ENCODE results near the gene SLC25A46.
"Not testable (repeated sequence)": the region's sequence is repeated elsewhere in the genome, so short reads cannot be mapped to it uniquely, and the experiment has no call there.

SLC25A46 gene

GRCh38 chr5:110757118-110757729 lies 18.4 kb downstream of the SLC25A46 start:
- peak in 1 of 2 donors; percentile 37 for DNase-seq

GRCh38 chr5:110760158-110760557 lies 21.4 kb downstream of the SLC25A46 start:
- DNase-seq = no peak

DNA sequence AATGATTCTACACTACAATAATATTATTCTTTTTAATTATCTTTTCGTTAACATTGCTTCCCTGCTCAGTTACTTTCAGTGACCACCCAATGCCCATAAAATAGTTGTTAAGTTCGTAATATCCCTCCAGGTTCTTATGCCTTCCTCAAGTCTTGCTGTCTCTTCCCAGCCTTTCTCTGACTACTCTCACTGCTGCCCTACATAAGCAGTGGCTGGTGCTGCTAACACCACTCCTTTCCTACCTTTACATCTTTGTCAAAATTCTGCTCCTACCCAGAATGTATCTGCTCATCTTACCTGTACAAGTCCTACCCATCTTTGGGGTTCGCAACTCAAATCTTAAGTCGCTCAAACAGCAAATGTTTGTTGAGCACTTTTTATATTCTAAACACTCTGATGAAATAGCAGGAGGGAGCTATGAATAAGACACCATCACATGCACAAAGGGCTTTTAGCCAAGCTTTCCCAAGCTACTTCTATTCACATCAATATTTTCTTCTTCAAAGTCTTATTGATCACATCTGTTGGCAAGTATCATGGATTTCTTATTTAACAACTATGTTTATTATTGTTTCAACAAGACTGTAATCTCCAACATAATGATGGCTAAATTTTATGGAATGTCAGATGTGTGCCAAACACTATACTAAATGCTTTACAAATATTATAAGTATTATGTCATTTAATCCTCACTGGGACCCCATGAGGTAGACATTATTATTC lies 29.5 kb downstream of the SLC25A46 start:
- DNase-seq = no peak

DNA sequence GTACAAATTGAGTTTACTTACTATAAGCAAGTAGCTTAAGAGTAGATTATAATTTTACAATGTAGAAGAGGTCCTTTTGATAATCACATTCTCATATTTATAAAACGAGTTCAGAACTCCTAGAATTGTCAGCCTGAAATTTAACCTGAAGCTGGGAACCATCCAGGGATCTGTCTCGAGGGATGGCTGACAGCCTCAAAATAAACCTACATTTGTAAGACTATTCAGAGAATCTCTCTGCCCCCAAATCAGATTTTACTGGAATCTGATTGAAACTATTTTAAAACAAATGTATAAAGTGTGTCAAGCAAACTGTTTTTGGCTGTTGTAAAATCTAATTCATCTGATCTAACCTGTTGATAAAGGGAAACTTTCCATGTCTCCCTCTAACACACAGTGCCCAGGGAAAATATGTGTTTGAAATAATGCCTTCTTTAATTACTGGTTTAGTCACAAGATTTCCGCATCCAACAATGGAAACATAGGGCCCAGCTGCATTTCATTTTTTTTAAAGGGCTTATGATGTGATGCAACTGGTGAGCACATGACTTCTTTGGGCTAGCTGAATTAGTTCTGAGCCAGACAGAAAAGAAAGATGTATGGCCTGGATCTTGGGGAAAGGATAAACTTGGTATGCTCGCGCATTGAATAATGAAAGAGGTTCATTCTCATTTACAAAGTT lies 30.3 kb downstream of the SLC25A46 start:
- no peak for DNase-seq

GRCh38 chr5:110770286-110770685 lies 31.5 kb downstream of the SLC25A46 start:
- DNase-seq = no peak

- DNase-seq = no peak
Observed at GRCh38 chr5:110784901-110785300, 46.1 kb downstream of the SLC25A46 start.

DNA sequence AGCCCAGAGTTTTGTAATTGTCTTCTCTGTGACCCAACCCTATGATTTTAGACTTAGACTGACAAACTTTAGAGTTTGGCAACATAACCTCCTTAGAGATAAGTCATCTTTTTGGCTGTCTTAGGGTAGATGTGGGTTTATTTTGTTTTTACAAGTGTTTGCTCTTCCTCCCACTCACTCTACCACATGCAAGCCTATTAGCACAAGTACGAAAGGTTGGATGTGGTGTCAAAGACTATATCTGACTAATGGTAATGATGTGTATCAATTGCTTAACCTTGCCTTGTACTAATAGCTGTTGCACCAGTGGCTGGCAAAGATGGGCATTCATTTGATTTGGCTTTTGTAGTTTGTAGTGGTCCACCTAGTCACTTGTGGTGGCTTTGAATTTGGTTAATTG lies 46.5 kb downstream of the SLC25A46 start:
- no peak for DNase-seq

- not testable (repeated sequence) for DNase-seq
Observed at GRCh38 chr5:110788006-110788405, 49.2 kb downstream of the SLC25A46 start.

- DNase-seq = no peak
Observed at GRCh38 chr5:110790673-110791072, 51.9 kb downstream of the SLC25A46 start.

- DNase-seq = no peak
Observed at GRCh38 chr5:110802998-110803397, 64.2 kb downstream of the SLC25A46 start.

- no peak for DNase-seq
Observed at GRCh38 chr5:110803467-110804326, 64.9 kb downstream of the SLC25A46 start.

DNA sequence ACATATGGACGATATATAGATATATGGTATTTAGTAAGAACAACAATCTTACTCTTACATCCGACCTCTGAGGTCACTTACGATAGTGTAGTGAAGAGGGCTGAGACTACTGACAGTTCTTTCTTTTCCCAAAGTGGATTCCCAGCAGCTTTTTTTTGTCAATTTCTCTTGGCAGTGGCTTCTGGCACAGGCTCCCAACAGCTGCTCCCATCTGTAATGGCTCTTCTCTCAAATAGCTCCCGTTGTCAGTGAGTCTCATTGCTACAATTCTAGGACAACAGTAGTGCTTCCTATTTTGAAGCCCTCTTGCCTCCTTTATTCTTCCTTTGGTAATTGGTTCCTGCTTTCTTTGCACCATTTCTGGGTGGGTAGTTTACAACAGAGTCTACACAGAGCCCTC lies 68.4 kb downstream of the SLC25A46 start:
- DNase-seq = no peak

- no peak for DNase-seq
Observed at GRCh38 chr5:110809006-110809405, 70.2 kb downstream of the SLC25A46 start.

Measured in hippocampal formation (tissue), 2 donors.